Transverse colon (tissue), 4 donors: Measurements from ENCODE around the gene RAPH1. TPM values are rescaled to one million over a fixed set of nuclear protein-coding genes. Genes with fewer than 3 reads are reported as not detected.

Experiments
- DNase-seq: peaks from one replicate; pipeline ENCODE4 v3.0.0-alpha.2; 2019
- H3K27ac ChIP-seq, 4 donors: fragments of 200-600 bp; sonication (generic); 2 replicates each; pipeline ENCODE4 v1.5.1; 2016 to 2018; ENCODE audit warnings: inconsistent platforms in 4 of 4
- H3K27me3 ChIP-seq: fragments of 200-600 bp; sonication (generic); 2 replicates; pipeline ENCODE4 v1.5.1; 2017; ENCODE audit warnings: inconsistent platforms
- H3K36me3 ChIP-seq, 4 donors: fragments of 200-600 bp; sonication (generic); 2 replicates each; pipeline ENCODE4 v1.5.1; 2017 to 2019; ENCODE audit warnings: inconsistent platforms in 4 of 4
- H3K4me1 ChIP-seq, 4 donors: fragments of 200-600 bp; sonication (generic); 2 replicates each; pipeline ENCODE4 v1.5.1; 2017 to 2020; ENCODE audit warnings: inconsistent platforms in 4 of 4
- H3K4me3 ChIP-seq, 4 donors: fragments of 200-600 bp; sonication (generic); 1 replicate in 1 of 4; 2 replicates in 3 of 4; pipeline versions ENCODE4 v1.5.1 to v1.6.1; 2017 to 2019; ENCODE audit warnings: inconsistent platforms in 4 of 4
- H3K9me3 ChIP-seq, 2 donors: fragments of 200-600 bp; sonication (generic); 2 replicates each; pipeline ENCODE4 v1.5.1; 2017 to 2019; ENCODE audit warnings: inconsistent platforms in 2 of 2
- CTCF ChIP-seq, 5 experiments: fragments of 200-600 bp in 3 of 5; fragments of 450-650 bp in 2 of 5; sonication (generic) in 3 of 5; IDR thresholded peaks; 1 replicate in 2 of 5; 2 replicates in 3 of 5; pipeline ENCODE4 v1.5.1; 2016 to 2017; ENCODE audit warnings: antibody characterized with exemption in 5 of 5, inconsistent platforms in 3 of 5, mild to moderate bottlenecking in 2 of 5, moderate library complexity in 1 of 5
- EP300 ChIP-seq: sonication (generic); formaldehyde crosslinking; IDR thresholded peaks from one replicate; pipeline ENCODE4 v1.6.1; 2017; ENCODE audit warnings: antibody characterized with exemption, low read depth
- POLR2A ChIP-seq: fragments of 450-650 bp; IDR thresholded peaks from one replicate; pipeline ENCODE4 v1.6.1; 2016; ENCODE audit warnings: antibody characterized with exemption, mild to moderate bottlenecking, moderate library complexity
- POLR2AphosphoS5 ChIP-seq, 3 donors: sonication (generic); formaldehyde crosslinking; IDR thresholded peaks; one replicate each; pipeline ENCODE4 v1.6.1; 2016; ENCODE audit warnings: antibody characterized with exemption in 3 of 3
- WGBS, 2 donors: methylation state at CpG; one replicate each; pipeline ENCODE4 v1.1.5; 2018; ENCODE audit warnings: low coverage in 1 of 2; 5-methylcytosine and 5-hydroxymethylcytosine counted together
- in situ Hi-C, 4 donors: fragments of 200-750 bp; cut with MboI; loops; one replicate each; pipeline versions ENCODE4 v1.15.0 to v1.15.1; 2017; ENCODE audit warnings: low sequenced_read_pairs in 3 of 4, low pct_ligation_motif_present in 1 of 4, low pct_unique_long_range_greater_than_20kb in 1 of 4
- intact Hi-C: fragments of 100-400 bp; cut with DNase I; formaldehyde crosslinking; loops from one replicate; pipeline ENCODE4 v1.15.1; 2023; ENCODE audit warnings: low total_unique reads
- total RNA-seq, 4 donors: library from RNA; depleted of rRNA; stranded (reverse); fragments of >200 nt; gene quantifications; one replicate each; pipeline ENCODE4 v1.1.0, GENCODE V29; 2016

Gene RAPH1
- total RNA-seq, 4 donors from 2014 or later, result 36.0 to 160 (median 41.8) TPM

- intact Hi-C loops, result no loop called here
Measured at GRCh38 chr2:203440671-203441070, 94.4 kb downstream of the RAPH1 start.

GRCh38 chr2:203438528-203438927 is 96.6 kb downstream of the RAPH1 start:
- H3K36me3 ChIP-seq, result peaks cover 0 to 19% (median 10%) of the 10 kb centered on the region in 4 donors
- no peak overlapping the region for H3K4me3 ChIP-seq
- DNase-seq, result no peak
- H3K9me3 ChIP-seq, result no peaks in the 10 kb centered on the region
- in situ Hi-C loops, result no loop called here
- no peaks in the 10 kb centered on the region for H3K4me1 ChIP-seq
- 46 to 85% methylated on average over 2 of the region's 2 CpGs for WGBS, 2 donors
- no peaks in the 10 kb centered on the region for H3K27me3 ChIP-seq
- intact Hi-C loops, result no loop called here
- TF ChIP-seq POLR2A (no peak), POLR2AphosphoS5 (IDR thresholded peaks at IDR 0.05) (no peak), EP300 (no peak), CTCF (IDR thresholded peaks at IDR 0.05) (no peak)
- no peak overlapping the region for H3K27ac ChIP-seq

More at GRCh38 chr2:203440671-203441070, 94.4 kb downstream of the RAPH1 start:
- in situ Hi-C loops, result no loop called here
- no peak for DNase-seq
- Histone ChIP-seq H3K9me3 (no peaks in the 10 kb centered on the region), H3K27me3 (no peaks in the 10 kb centered on the region), H3K27ac (no peak overlapping the region), H3K36me3 (peaks cover 0 to 33% (median 13%) of the 10 kb centered on the region in 4 donors), H3K4me3 (no peak overlapping the region), H3K4me1 (no peaks in the 10 kb centered on the region)
- 92% methylated on average over 4 of the region's 4 CpGs; no CpG with 5 or more reads in 1 of the 2 donors for WGBS, 2 donors
- TF ChIP-seq POLR2A (no peak), EP300 (no peak), POLR2AphosphoS5 (IDR thresholded peaks at IDR 0.05) (no peak), CTCF (IDR thresholded peaks at IDR 0.05) (no peak)

- Histone ChIP-seq H3K36me3 (peaks cover 0 to 10% (median 4%) of the 10 kb centered on the region in 4 donors), H3K4me1 (no peaks in the 10 kb centered on the region), H3K4me3 (no peak overlapping the region), H3K27ac (no peak overlapping the region), H3K9me3 (no peaks in the 10 kb centered on the region), H3K27me3 (no peaks in the 10 kb centered on the region)
- DNase-seq, result no peak
- in situ Hi-C loops, result no loop called here
- WGBS, 2 donors, result 82 to 90% methylated on average over 4 of the region's 4 CpGs
- intact Hi-C loops, result no loop called here
- TF ChIP-seq POLR2A (no peak), EP300 (no peak), POLR2AphosphoS5 (IDR thresholded peaks at IDR 0.05) (no peak), CTCF (IDR thresholded peaks at IDR 0.05) (no peak)
Measured at GRCh38 chr2:203437511-203437910, 97.6 kb downstream of the RAPH1 start.

GRCh38 chr2:203436496-203436895 is 98.6 kb downstream of the RAPH1 start:
- Histone ChIP-seq H3K9me3 (no peaks in the 10 kb centered on the region), H3K27ac (no peak overlapping the region), H3K27me3 (no peaks in the 10 kb centered on the region), H3K36me3 (peaks cover 0 to 2% (median under 1%) of the 10 kb centered on the region in 4 donors), H3K4me3 (no peak overlapping the region), H3K4me1 (peaks cover 0 to 6% (median 3%) of the 10 kb centered on the region in 4 donors)
- TF ChIP-seq POLR2AphosphoS5 (IDR thresholded peaks at IDR 0.05) (no peak), EP300 (no peak), CTCF (IDR thresholded peaks at IDR 0.05) (no peak), POLR2A (no peak)
- in situ Hi-C loops, result no loop called here
- intact Hi-C loops, result no loop called here
- DNase-seq, result no peak
- WGBS, 2 donors, result 82 to 93% methylated on average over 2 of the region's 2 CpGs
